DMS153 treated with DMSO at 0.1 percent for 48 hours (cell line): Measurements from ENCODE around the gene ACTR3.

ENCODE experiments used
- DNase-seq: peaks from one replicate; lab custom pipeline; 2025; ENCODE audit not compliant: unreplicated experiment; lab: John Stamatoyannopoulos, UW

ACTR3 gene

DNA sequence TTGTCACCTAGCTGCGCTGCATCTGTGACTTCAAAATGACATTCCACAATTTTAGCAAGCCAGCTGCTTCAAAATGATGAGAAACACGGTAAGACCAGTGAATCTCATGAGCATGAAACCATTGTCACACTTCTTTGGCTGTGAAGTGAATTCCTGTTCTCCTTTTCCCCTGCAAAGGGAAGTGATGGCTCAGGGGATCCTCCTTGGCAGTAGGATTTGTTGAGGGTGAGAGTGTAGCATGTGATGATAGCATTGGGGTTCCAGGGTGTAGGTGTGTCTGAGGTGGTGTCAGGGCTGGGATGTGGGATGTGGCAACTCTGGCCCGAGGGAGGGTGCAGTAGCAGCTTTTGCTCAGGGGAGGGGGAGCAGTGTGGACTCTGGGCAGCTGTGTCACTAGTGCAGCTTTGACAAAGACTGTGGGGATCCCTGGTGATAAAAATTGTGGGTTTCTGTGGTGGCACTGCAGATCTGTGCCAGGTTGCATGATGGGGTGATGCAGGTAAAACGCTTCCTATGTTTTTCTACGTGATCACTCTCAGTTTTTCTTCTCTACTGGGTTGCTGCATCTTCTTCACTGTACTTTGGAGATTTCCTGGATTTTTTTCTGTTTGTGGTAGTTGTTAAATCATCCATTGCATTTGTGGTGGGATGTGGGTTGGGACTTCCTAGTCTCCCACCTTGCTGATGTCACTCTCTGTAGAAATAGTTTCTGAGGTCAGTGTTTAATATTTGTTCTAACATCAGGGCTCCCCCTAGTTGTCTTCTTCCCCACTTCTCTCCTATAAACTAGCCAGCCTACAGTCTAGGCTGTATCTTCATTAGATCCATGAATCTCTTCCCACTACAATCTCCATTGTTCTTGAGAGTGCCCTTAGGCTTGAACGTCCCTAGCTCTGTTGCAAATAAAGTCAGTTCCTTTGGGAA lies 107.0 kb downstream of the ACTR3 start:
- no peak for DNase-seq

DNA sequence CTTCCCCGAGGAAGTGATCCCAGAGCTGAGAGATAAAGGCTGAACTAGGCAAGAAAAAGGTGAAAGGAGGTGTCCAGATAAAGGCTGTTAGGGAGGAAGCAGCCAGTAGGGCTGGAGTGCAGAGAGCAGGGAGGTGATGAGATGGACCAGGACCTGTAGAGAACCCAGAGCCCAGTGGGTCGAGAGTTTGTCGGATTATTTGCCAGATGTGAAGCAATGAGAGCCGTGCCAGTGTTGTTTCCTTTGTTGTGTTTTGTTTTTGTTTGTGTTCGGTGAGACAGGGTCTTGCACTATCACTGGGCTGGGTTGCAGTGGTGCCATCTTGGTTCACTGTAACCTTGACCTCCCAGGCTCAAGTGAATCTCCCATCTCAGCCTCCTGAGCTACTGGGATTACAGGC lies 111.3 kb downstream of the ACTR3 start:
- no peak for DNase-seq

GRCh38 chr2:114001937-114002336 lies 112.0 kb downstream of the ACTR3 start:
- DNase-seq, result no peak

DNA sequence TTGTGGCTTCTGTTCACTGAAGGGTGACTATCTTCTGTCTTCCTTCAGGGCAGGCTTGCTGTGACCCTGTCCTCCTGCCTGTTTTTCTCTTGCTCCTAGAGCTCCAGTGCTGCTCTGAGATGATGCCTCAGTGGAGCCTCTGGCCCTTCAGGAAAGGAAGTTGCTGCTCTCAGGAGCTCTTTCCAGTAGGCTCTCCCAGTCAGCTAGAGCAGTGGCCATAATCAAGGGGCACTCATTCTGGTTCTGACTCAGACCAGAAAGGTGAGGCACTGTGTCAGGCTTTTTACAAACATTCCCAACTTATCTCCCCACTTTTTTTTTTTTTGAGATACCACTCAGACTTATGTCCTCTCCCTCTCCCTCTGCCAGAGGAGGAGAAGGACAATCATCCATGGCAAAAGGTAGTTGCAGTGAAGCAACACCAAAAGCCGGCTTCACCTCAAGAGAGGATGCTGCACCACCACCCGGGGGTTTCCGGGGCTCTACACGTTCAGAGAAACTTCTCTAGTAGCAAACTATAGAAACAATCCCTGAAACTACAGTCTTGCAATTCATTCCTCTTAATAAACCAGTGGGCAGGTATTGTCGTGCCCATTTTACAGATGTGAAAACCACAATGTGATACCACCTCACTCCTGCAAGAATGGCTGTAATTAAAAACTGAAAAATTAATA lies 115.4 kb downstream of the ACTR3 start:
- DNase-seq, result no peak

DNA sequence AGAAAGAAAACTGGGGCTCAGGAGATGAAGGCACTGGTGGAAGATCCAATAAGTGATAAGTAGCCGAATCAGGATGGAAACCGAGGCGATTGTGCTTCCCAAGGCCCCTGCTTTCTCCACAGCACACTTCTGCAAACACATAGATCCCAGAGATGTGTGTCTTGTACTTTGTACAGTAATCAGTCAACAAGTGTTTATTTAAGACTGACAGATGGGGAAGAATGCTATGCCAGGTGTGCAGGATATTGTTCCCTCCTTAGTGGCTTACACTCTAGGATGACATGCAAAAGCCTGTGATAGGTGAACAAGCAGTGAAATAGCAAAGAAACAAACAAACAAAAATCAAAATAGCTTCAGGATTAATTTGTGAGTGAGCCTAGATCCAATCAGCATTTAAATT lies 116.6 kb downstream of the ACTR3 start:
- no peak for DNase-seq

DNA sequence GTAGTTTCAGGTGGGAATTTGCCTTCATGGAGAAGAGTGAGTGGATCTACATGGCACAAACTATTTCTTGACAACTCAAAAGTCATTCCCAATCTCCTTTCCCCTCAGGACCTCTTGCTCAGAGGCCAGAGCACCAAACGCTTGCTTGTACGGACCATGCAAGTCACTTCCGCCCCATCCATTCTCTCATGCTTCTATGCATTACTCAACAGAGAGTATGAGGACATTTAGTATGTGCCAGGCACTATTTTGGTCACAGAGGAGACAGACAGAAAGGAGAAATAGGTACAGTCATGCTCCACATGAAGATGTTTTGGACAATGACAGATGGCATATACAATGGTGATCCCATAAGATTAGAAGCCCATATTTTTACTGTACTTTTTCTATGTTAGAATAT lies 117.5 kb downstream of the ACTR3 start:
- no peak for DNase-seq

- no peak for DNase-seq
Observed at GRCh38 chr2:114008720-114009119, 118.8 kb downstream of the ACTR3 start.

DNA sequence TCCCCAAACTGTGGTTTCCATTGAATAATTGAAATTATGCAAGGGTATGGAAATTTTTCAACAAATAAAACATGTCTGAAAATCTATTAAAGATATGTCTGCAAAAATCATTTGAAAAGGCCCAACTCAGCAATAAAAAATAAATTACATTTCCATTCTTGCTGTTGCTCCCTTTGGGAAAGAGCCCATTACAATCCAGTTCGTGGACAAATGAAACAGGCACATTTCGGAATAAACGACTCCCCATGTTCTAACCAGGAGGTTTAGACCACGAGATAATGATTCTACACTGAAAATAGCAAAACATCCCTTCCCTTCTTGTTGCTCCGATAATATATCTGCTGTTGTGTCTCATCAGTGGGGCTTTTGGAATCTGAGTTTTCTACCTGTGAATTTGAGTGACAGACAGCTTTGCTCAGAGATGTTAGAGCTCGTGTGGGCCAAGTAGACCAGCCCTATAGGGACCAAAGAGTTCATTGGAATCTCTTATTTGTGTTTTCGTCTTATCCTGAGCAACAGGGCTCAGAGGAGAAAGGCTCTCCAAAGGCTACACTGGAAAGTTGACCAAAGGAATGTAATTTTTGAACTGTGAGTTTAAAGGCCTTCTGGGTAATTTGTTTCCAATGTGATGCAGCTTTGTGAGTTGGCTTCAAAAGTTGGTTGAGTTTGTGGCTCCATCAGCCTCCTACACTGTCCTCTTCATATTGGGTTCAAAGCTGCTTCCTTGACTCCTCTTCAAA lies 119.5 kb downstream of the ACTR3 start:
- DNase-seq, result no peak

DNA sequence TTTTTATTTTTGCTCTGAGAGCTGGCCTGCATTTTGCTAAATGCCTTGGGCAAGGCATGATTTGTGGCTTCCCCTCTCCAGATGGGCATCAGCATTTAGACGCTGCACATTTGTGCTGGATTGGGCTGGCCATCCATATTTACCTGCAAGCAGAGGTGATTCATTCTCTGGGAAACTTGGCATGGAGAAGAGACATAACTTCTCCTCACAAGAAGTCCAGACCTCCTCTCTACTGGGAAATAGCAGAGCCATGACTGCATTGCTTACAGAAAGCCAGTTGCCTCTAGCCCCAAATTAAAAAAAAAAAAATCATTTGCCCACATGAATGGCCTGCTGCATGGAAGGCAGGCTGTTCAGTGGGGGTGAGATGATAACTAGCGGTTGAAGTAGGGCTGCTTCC lies 120.1 kb downstream of the ACTR3 start:
- DNase-seq, result no peak

GRCh38 chr2:114011713-114012112 lies 121.8 kb downstream of the ACTR3 start:
- DNase-seq, result no peak
